SW 1271 (cell line): ENCODE results near the gene IL1RAPL1.

Source experiments
- DNase-seq, 2 experiments: peaks; one replicate each; lab custom pipeline; 2025; lab: John Stamatoyannopoulos, UW

The IL1RAPL1 gene

DNA sequence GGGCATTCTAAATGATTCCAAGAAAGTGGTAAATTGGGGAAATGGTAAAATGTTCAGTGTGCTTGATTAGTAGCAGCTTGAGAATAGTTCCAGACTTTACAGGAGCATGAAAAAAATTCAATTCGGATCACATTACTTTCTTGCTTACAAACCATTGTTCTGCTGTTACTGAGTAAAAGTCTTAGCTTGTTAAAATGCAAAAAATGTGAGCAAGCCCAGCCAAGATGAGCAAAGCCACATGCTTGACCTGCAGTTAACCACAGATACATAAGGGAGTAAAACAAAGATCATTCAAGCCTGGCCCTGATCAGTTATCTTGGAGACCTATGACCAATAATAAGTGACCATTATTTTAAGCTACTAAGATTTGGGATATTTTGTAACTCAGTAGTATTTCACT, 1065.2 kb downstream of the IL1RAPL1 start:
- peak in 1 of 2 experiments; percentile 27 for DNase-seq

DNA sequence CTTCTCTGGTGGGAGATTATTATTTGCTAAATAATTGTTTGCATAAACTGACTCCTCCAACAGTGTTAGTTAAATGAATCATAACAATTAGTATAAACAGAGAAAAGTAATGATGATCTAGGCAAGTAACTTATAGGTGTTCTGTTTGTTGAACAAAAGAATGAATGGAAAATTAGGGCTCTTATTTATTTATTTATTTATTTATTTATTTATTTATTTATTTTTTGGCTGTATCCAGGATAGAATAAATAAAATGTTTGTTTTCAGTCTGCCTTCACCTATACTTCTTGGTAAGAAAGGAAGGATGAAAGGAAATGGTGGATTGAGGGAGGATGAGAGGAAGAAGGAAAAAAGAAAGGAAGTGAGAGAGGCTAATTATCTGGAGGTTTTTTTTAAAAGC, 1066.5 kb downstream of the IL1RAPL1 start:
- no peak for DNase-seq

DNA sequence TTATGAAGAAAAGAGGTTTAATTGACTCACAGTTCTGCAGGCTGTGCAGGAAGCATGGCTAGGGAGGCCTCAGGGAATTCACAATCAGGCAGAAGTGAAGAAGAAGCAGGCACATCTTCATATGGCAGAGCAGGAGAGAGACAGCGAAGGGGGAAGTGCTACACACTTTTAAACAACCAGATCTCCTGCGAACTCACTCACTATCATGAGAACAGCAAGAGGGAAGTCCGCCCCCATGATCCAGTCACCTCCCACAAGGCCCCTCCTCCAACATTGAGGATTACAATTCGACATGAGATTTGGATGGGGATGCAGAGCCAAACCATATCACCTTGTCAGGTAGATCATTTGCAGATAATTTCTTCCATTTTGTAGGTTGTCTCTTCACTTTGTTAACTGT, 1072.7 kb downstream of the IL1RAPL1 start:
- DNase-seq = no peak

DNA sequence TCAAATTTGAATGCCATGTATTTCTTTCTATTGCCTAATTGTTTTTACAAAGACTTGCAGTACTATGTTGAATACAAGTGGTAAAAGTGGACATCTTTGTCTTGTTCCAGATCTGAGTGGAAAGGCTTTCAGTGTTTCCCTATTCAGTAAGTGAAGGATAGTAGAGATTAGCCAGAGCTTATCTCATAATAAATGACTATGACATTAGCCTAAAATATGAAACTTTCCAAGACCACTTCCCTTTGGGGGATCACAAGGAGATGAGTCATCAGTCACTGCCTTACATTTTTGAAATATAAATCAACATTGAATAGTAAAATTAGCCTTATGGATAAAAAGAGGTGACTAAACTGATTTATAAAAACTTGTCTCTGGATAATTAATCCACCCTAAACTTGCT, 1074.0 kb downstream of the IL1RAPL1 start:
- DNase-seq = peak in 1 of 2 experiments; percentile 17

DNA sequence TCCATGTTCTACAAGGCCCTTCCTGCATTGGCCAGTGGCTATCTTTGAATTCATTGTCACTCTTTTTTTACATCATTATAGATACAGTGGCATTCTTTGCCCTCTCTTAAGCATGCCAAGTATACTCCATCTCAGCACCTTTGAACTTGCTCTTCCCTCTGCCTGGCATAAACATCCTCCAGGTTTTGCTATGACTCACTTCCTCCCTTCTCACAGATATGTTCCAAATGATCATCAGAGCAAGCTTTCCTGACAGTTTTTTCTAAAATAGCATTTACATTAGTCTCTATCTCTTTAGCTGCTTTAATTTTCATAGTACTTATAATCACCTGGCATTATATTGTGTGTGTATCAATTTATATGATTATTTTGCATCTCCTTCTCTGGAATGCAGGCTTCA, 1074.9 kb downstream of the IL1RAPL1 start:
- DNase-seq = peak; percentile 42 to 84

DNA sequence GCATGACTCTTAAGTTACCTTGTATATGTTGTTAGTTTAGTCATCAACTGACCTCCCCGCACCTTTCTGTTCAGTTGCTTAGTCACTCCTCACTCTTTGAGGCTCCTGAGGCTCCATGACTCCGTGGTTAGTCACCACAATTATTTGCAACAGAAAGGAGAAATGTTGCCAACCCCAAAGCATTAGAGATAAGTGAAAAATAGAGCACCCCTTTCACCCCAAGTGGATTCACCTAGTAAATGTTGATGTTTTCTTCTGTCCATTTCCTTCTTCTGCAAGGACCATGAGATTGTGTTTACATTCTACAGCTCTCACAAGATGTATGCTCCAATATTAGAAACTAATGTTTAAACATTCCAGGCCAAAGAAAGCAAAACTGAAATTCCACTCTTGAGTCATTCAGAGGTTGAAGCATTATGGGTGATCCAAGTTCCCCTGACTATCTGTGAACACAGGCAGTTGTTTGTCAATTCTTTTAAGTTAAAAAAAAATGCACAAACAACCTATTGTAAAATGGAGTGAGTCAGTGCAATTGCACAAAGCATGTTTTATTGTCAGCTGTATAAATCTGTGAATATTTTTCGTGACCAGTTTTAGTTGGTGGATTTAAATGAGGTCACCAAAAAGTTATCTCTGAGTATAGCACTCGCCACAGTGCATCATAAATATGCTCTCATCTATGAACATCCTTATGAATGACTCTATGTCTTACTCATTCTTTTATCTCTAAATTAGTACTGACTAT, 1075.7 kb downstream of the IL1RAPL1 start:
- peak; percentile 57 to 90 for DNase-seq

DNA sequence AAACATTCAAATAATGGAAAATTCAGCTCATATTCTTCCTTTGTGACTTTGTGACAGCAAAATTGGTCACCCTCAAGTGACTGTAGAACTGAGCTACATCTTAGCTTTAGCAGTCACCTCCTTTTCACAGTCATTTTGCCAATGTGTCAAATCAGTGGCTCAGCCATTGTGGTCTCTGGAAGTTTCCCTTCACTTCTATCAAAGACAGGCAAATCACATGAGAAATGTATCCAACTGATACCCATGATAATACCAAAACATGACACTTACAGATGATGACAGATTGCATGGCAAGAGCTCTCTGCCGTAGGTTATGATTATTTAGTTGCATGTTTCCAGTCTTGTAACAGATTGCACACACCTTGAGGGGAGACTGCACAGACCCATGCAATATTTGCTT, 1078.3 kb downstream of the IL1RAPL1 start:
- DNase-seq = no peak

DNA sequence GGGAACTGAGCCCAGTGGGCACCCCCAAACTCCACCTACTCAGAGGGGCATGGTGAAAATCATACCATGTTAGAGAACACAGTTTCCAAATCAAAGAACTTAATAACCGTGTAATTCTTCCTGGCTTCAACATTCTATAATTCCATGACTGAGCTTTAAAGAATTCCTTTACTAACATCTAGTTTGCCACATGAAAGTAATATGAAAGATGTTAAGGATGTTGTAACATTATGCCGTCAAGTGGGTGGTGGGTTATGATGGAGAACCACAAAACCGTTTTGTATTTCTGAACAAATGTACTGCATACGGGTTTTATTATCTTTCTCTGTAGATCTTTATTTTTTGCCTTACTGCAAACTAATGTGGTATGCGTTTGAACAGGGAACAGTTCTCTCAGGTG, 1079.1 kb downstream of the IL1RAPL1 start:
- DNase-seq = no peak

DNA sequence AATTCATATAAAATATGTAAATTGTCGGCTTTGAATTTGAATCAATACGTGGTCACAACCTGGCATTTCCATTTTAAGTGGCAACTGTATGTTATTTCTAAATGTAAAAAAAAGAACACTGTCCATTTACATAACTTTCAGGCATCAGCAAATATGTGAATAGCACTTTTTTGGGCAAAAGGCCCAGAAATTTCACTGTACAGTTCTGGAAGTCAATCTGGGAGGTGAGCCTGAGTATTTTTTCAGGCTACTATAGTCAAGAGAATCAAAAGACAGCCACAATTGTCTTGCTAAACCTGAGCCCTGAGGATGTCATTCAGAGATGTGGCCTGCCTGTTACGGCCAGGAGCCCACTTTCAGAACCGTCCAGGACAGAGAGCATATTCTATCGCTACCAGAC, 1084.2 kb downstream of the IL1RAPL1 start:
- DNase-seq = no peak

DNA sequence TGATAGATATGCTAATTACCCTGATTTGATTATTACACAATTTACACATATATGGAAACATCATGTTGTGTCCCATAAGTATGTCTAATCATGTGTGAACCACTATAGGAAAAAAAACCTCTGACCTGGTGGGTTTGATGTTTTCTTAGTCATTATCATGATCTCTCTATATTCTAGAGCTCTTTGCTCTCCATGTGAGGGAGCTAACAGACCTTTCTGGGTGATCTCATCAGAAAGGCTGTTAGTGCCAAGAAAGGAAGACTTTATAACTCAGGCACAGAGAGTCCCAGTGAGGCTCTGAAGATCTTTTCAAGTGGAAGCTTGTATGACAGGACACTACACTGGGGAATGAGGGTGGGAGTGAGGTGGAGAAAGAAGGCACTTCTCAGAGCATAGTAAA, 1100.4 kb downstream of the IL1RAPL1 start:
- DNase-seq = peak; percentile 0 to 8

DNA sequence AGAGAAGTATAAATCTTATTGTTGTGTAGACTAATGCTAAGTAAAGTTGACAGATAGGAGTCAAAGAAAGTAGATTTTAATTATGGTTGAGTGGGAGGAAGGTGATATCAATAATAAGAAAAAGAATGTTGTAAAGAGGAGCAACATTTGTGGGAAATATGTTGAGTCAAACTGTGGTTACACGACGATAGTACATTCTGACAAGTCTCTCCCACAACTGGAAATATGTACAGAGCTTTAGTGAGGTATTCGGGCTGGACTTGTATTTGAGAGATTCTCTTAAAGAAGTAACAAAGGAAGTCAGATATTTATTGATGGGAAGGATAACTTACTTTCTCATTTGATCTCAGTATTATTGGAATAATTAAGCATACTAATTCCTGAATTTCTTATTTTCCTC, 1102.8 kb downstream of the IL1RAPL1 start:
- no peak for DNase-seq

DNA sequence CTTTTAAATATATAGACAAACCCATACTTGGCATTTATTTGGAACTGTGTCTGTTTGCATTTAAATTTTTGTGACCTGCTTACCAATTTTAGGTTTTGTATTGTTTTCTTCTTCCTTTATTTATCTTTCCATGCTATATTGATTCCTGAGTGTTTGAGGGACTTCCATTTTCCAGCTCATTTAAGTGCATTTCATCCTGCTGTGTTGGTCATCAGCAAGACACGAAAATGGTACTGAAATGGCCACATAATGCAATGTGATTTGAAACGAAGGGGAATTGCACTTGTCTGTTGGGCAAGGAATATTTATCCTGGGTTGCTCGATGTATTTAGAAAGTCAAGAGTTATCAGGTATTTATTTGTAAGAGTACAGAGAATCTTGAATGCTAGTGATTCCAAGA, 1103.8 kb downstream of the IL1RAPL1 start:
- no peak for DNase-seq

DNA sequence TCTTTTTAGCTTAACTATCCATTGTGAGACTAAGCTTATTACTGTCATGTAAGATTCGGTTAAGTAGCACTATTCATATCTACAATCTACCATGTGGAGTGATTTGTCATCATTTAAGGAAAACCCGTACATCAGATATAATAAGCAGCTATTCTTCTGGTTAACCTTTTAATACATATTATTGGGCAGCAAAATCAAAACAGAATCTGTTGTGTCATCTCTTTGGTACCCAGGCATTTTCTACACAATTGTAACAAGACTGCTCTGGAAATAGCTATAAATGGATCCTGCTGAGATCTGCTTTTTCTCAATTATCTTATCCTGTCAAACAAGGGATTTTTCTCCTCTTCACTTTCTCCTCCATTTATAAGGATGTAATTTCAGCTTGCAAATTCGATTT, 1106.7 kb downstream of the IL1RAPL1 start:
- DNase-seq = no peak

DNA sequence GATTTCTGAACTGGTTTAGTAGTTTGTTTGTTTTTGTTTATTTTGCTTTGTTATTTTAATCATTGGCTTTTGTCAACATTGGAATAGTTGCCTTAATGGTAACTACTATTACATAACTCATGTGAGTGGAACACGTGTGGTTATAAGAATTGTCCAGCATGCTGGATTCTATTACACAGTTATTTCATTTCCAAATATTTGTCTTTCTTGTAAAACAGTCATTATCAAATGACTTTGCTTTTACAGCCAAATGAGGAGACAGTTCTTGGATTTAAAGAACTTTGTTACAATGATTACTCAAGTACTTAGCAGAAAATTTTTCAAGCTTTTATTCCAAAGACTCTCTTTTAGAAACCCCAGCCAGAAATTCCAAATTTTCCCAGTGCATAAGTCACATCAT, 1112.0 kb downstream of the IL1RAPL1 start:
- DNase-seq = no peak

DNA sequence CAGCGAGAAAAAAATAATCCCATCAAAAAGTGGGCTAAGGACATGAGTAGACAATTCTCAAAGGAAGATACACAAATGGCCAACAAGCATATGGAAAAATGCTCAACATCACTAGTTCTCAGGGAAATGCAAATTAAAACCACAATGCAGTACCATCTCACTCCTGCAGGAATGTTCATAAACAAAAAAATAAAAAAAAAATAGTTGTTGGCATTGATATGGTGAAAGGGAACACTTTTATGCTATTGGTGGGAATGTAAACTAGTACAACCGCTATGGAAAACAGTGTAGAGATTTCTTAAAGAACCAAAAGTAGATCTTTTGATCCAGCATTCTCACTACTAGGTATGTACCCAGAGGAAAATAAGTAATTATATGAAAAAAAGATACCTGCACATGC, 1119.8 kb downstream of the IL1RAPL1 start:
- no peak for DNase-seq

DNA sequence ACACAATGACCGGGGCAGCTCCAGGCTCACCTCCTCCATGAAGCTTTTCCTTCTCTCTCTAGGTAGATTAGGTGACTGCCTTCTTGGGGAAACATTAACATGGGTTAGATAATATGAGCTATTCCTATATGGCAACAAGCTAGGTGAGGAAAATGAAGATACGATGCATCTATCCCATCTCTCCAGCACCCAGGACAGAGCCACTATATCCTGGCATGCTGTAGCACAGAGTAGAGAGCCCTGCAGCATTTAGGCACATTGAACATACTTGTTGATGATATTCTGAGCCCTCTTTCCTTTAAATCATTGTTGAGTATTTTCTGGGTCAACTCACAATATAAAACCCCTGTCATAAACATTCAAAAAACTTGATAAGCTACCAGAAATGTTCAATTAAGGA, 1133.9 kb downstream of the IL1RAPL1 start:
- no peak for DNase-seq

DNA sequence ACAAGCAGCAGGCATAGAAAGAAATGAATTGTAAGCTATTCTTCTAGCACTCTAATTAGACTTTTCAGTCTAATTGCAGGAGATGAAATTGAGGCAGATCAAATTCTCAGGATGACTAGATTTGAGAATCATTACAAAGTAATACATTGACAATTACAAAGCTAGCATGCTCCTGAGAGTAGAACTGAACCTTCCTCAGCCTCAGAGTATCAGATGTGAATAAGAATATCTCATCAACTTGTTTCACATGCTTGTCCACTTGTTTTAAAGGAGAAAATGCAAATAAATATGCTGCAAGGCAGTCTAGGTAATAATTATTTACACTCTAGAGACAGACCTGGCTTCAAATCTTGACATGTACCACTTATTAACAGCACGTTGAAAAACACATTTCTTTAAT, 1137.1 kb downstream of the IL1RAPL1 start:
- no peak for DNase-seq

DNA sequence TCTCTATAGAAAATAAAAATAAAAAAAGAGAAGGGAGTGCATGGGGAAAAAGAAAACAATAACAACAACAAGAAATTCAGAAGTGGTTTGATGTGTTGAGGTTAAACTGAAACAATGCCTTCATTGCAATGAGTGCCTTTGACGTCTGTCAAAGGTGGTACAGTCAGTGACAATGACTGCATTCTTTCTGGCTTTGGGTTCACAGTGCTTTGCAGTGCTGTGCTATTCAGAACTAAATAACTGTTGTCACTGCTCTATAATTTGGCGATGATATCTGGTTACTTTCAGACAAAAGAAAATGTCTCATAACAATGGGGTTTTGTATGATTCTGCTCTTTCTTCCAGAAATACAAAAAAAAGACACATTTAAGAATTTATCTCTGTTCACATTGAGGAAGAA, 1139.6 kb downstream of the IL1RAPL1 start:
- no peak for DNase-seq

DNA sequence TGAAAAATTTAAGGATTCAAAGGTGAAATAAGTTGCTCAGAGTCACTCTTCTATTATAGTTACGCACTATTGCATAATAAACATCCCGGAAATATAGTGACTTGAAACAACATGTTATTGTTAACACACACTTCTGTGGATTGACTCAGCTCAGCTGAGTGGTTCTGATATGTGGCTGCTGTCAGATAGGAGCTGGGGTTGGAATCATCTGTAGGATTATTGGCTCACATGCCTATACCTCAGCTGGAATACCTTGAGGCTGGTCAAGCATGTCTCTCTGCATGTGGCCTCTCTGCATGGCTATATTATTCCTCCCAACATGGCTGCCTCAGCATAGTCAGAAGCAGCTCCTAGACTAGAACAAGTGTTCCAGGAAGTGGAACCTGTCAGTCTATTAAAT, 1141.4 kb downstream of the IL1RAPL1 start:
- no peak for DNase-seq

DNA sequence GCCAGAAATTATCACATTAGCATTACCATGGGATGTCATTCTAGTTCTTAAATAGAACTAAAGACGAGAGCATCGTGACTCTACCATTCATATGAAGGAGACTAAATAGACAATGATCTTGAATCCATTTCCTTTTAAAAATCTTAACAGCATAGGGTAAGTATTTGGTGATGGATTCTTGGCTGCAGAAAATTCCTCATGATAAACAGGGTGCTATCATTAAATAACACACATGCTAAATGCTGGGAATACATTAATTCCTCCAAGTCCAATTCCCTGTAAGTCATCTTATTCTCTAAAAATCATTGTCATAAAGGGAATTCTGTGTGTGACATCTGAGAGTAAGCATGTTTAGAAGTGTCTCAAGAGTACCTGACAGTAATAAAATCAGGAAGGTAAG, 1157.7 kb downstream of the IL1RAPL1 start:
- DNase-seq = no peak

DNA sequence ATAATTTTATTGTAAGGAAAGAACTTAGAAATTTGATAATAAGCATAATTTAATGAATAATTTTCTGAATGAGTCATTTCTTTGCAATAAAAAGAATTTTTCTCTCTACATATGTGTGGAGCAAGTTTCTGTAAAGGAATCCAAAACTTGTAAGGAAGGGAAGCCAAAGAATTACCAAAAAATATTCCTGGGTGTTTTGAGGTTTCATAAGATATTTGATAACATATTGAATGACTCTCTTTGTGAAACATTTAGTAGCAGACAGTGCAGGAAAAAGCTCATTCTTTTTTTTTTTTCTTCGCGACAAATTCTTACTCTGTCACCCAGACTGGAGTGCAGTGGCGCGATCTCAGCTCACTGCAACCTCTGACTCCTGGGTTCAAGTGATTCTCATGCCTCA, 1159.1 kb downstream of the IL1RAPL1 start:
- no peak for DNase-seq

DNA sequence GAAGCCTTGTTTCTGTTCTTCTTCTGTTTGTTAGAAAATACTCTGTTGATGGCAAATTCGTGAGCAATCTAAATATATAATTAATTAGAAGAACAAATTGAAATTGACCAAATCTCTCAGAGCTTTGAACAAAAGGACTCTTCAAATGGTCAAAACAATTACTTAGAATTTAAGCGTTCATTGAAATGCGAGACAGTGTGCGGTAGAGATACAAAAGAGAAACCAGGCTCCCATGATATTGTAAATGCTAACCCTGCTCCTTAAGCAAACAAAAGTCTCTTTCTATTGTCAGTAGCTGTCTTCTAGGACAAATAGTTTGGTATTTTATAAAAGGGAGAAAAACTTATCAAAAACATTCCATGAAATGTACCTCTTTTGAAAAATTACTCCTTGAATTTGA, 1174.8 kb downstream of the IL1RAPL1 start:
- DNase-seq = no peak

DNA sequence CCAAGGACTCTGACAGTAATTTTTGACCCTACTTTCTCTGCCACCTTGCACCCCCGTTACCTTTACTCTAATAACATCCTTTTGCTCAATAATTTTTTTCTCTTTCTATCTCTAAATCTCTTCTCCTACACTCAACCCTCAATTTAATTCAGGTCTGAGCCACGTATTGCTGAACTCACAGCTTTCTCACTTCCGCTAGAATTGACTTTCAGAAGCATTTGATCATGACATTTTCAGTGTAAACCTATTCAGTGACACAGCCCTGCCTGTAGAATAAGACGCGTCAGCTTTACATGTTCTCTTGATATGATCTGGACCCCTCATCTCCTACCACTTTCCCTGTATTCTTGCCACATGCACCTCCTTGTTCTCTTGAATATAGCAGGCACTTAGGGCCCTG, 1188.6 kb downstream of the IL1RAPL1 start:
- no peak for DNase-seq

DNA sequence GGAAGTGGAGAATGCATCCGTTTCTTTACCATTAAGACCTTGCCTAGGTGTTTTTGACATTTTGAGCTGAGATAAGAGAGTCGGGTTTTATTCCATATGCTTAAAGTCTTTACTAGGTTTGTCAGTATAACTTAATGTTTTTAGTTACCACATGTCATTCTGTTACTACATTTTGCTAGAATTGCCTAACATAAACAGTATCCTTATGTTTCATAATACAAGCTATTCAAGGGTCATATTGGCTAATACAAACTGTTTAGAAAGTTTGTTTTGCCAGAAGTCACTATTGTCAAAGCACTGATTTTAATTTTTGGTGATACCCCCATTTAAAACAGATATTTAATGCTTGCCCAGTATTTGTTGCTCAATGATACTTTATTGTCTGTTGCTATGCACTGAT, 1200.4 kb downstream of the IL1RAPL1 start:
- DNase-seq = no peak
